Measurements from ENCODE around the gene CYP2D6.
"Not testable (repeated sequence)": the region's sequence is repeated elsewhere in the genome, so short reads cannot be mapped to it uniquely, and the experiment has no call there.

CYP2D6 gene

GRCh38 chr22:42135688-42136087 is 5.1 kb upstream of the CYP2D6 start:
- not testable (repeated sequence) for H4K12ac ChIP-seq (ENCODE audit: low read depth, low read length); H3K4ac ChIP-seq (ENCODE audit: low read depth, low read length); H4K8ac ChIP-seq (ENCODE audit: low read depth, low read length); H2AFZ ChIP-seq (ENCODE audit: insufficient read depth, low read length, poor library complexity); H3K23ac ChIP-seq (ENCODE audit: low read length); H3K27me3 ChIP-seq (ENCODE audit: insufficient read depth, low read length); H3K9me3 ChIP-seq (ENCODE audit: insufficient read depth, low read depth, low read length); H2BK5ac ChIP-seq (ENCODE audit: low read depth, low read length, poor library complexity); H2AK5ac ChIP-seq (ENCODE audit: low read length); H3K79me2 ChIP-seq (ENCODE audit: control insufficient read depth, insufficient read depth, low read length, poor library complexity); H3K4me3 ChIP-seq (ENCODE audit: low read depth, low read length); H3K14ac ChIP-seq (ENCODE audit: low read length); H2BK12ac ChIP-seq (ENCODE audit: low read length); H3K18ac ChIP-seq (ENCODE audit: low read length); H4K91ac ChIP-seq (ENCODE audit: low read depth, low read length); DNase-seq; H3K9ac ChIP-seq (ENCODE audit: low read length); H3K4me1 ChIP-seq (ENCODE audit: control insufficient read depth in 1 of 2, insufficient read depth in 2 of 2, low read length in 2 of 2); H3K27ac ChIP-seq (ENCODE audit: low read depth, low read length); H3K4me2 ChIP-seq (ENCODE audit: low read length); H2BK120ac ChIP-seq (ENCODE audit: insufficient read depth, low read length, poor library complexity); H3K79me1 ChIP-seq (ENCODE audit: low read length)
- peaks cover 12 to 13% of the 10 kb centered on the region in 2 experiments for H3K36me3 ChIP-seq (ENCODE audit: control insufficient read depth in 1 of 2, insufficient read depth in 2 of 2, low read length in 2 of 2)
- no CpG with 5 or more reads among the region's 4 CpGs for WGBS (ENCODE audit: extremely low coverage, insufficient coverage, insufficient read length)

GRCh38 chr22:42134100-42135020 is 3.8 kb upstream of the CYP2D6 start:
- H3K23ac ChIP-seq (ENCODE audit: low read length) = no peak overlapping the region
- no peak overlapping the region for H3K27ac ChIP-seq (ENCODE audit: low read depth, low read length)
- DNase-seq = no peak
- peaks cover 3% of the 10 kb centered on the region for H3K9me3 ChIP-seq (ENCODE audit: insufficient read depth, low read depth, low read length)
- H3K27me3 ChIP-seq (ENCODE audit: insufficient read depth, low read length) = no peaks in the 10 kb centered on the region
- no peak overlapping the region for H3K4me3 ChIP-seq (ENCODE audit: low read depth, low read length)
- no peak overlapping the region for H3K9ac ChIP-seq (ENCODE audit: low read length)
- no peaks in the 10 kb centered on the region for H3K79me1 ChIP-seq (ENCODE audit: low read length)
- H4K12ac ChIP-seq (ENCODE audit: low read depth, low read length) = no peak overlapping the region
- H3K4ac ChIP-seq (ENCODE audit: low read depth, low read length) = no peak overlapping the region
- no peak overlapping the region for H4K8ac ChIP-seq (ENCODE audit: low read depth, low read length)
- no peak overlapping the region for H3K14ac ChIP-seq (ENCODE audit: low read length)
- H2BK120ac ChIP-seq (ENCODE audit: insufficient read depth, low read length, poor library complexity) = no peak overlapping the region
- no peak overlapping the region for H3K18ac ChIP-seq (ENCODE audit: low read length)
- no peak overlapping the region for H2BK12ac ChIP-seq (ENCODE audit: low read length)
- H3K4me1 ChIP-seq (ENCODE audit: control insufficient read depth in 1 of 2, insufficient read depth in 2 of 2, low read length in 2 of 2) = no peaks in the 10 kb centered on the region
- H3K36me3 ChIP-seq (ENCODE audit: control insufficient read depth in 1 of 2, insufficient read depth in 2 of 2, low read length in 2 of 2) = peaks cover 8 to 10% of the 10 kb centered on the region in 2 experiments
- no peak overlapping the region for H4K91ac ChIP-seq (ENCODE audit: low read depth, low read length)
- no CpG with 5 or more reads among the region's 24 CpGs for WGBS (ENCODE audit: extremely low coverage, insufficient coverage, insufficient read length)
- H2AFZ ChIP-seq (ENCODE audit: insufficient read depth, low read length, poor library complexity) = no peak overlapping the region
- no peak overlapping the region for H3K4me2 ChIP-seq (ENCODE audit: low read length)
- no peak overlapping the region for H2AK5ac ChIP-seq (ENCODE audit: low read length)
- no peaks in the 10 kb centered on the region for H3K79me2 ChIP-seq (ENCODE audit: control insufficient read depth, insufficient read depth, low read length, poor library complexity)
- H2BK5ac ChIP-seq (ENCODE audit: low read depth, low read length, poor library complexity) = no peak overlapping the region

GRCh38 chr22:42132457-42132856 is 1.8 kb upstream of the CYP2D6 start:
- no peak overlapping the region for H2AFZ ChIP-seq (ENCODE audit: insufficient read depth, low read length, poor library complexity)
- H2BK5ac ChIP-seq (ENCODE audit: low read depth, low read length, poor library complexity) = no peak overlapping the region
- H2AK5ac ChIP-seq (ENCODE audit: low read length) = no peak overlapping the region
- H3K27ac ChIP-seq (ENCODE audit: low read depth, low read length) = no peak overlapping the region
- H2BK120ac ChIP-seq (ENCODE audit: insufficient read depth, low read length, poor library complexity) = no peak overlapping the region
- H3K9me3 ChIP-seq (ENCODE audit: insufficient read depth, low read depth, low read length) = no peaks in the 10 kb centered on the region
- no peaks in the 10 kb centered on the region for H3K79me2 ChIP-seq (ENCODE audit: control insufficient read depth, insufficient read depth, low read length, poor library complexity)
- no peak overlapping the region for H3K9ac ChIP-seq (ENCODE audit: low read length)
- DNase-seq = no peak
- no peaks in the 10 kb centered on the region for H3K4me1 ChIP-seq (ENCODE audit: control insufficient read depth in 1 of 2, insufficient read depth in 2 of 2, low read length in 2 of 2)
- H3K14ac ChIP-seq (ENCODE audit: low read length) = no peak overlapping the region
- H3K4me2 ChIP-seq (ENCODE audit: low read length) = no peak overlapping the region
- H2BK12ac ChIP-seq (ENCODE audit: low read length) = no peak overlapping the region
- H3K23ac ChIP-seq (ENCODE audit: low read length) = no peak overlapping the region
- WGBS (ENCODE audit: extremely low coverage, insufficient coverage, insufficient read length) = no CpG with 5 or more reads among the region's 13 CpGs
- H4K91ac ChIP-seq (ENCODE audit: low read depth, low read length) = no peak overlapping the region
- H3K18ac ChIP-seq (ENCODE audit: low read length) = no peak overlapping the region
- H4K8ac ChIP-seq (ENCODE audit: low read depth, low read length) = no peak overlapping the region
- H3K36me3 ChIP-seq (ENCODE audit: control insufficient read depth in 1 of 2, insufficient read depth in 2 of 2, low read length in 2 of 2) = no peaks in the 10 kb centered on the region
- H3K27me3 ChIP-seq (ENCODE audit: insufficient read depth, low read length) = no peaks in the 10 kb centered on the region
- H3K4me3 ChIP-seq (ENCODE audit: low read depth, low read length) = no peak overlapping the region
- no peak overlapping the region for H4K12ac ChIP-seq (ENCODE audit: low read depth, low read length)
- H3K79me1 ChIP-seq (ENCODE audit: low read length) = no peaks in the 10 kb centered on the region
- H3K4ac ChIP-seq (ENCODE audit: low read depth, low read length) = no peak overlapping the region

- Histone ChIP-seq H3K4ac (ENCODE audit: low read depth, low read length) (no peak overlapping the region), H3K9me3 (ENCODE audit: insufficient read depth, low read depth, low read length) (no peaks in the 10 kb centered on the region), H4K8ac (ENCODE audit: low read depth, low read length) (no peak overlapping the region), H3K4me3 (ENCODE audit: low read depth, low read length) (no peak overlapping the region), H3K27me3 (ENCODE audit: insufficient read depth, low read length) (no peaks in the 10 kb centered on the region), H3K23ac (ENCODE audit: low read length) (no peak overlapping the region), H3K18ac (ENCODE audit: low read length) (no peak overlapping the region), H2AK5ac (ENCODE audit: low read length) (no peak overlapping the region), H4K12ac (ENCODE audit: low read depth, low read length) (no peak overlapping the region), H2BK5ac (ENCODE audit: low read depth, low read length, poor library complexity) (no peak overlapping the region), H4K91ac (ENCODE audit: low read depth, low read length) (no peak overlapping the region), H3K79me2 (ENCODE audit: control insufficient read depth, insufficient read depth, low read length, poor library complexity) (no peaks in the 10 kb centered on the region), H3K14ac (ENCODE audit: low read length) (no peak overlapping the region), H3K27ac (ENCODE audit: low read depth, low read length) (no peak overlapping the region), H2BK12ac (ENCODE audit: low read length) (no peak overlapping the region), H3K9ac (ENCODE audit: low read length) (no peak overlapping the region), H3K79me1 (ENCODE audit: low read length) (no peaks in the 10 kb centered on the region), H3K36me3 (ENCODE audit: control insufficient read depth in 1 of 2, insufficient read depth in 2 of 2, low read length in 2 of 2) (no peaks in the 10 kb centered on the region), H2AFZ (ENCODE audit: insufficient read depth, low read length, poor library complexity) (no peak overlapping the region), H2BK120ac (ENCODE audit: insufficient read depth, low read length, poor library complexity) (no peak overlapping the region), H3K4me1 (ENCODE audit: control insufficient read depth in 1 of 2, insufficient read depth in 2 of 2, low read length in 2 of 2) (no peaks in the 10 kb centered on the region), H3K4me2 (ENCODE audit: low read length) (no peak overlapping the region)
- DNase-seq = no peak
- WGBS (ENCODE audit: extremely low coverage, insufficient coverage, insufficient read length) = no CpG with 5 or more reads among the region's 8 CpGs
Observed at GRCh38 chr22:42131562-42131961, 952 bp upstream of the CYP2D6 start.

Measured in trophoblast cell (in vitro differentiated cells and primary cell).